ENCODE data around the gene CLEC10A.
"Not testable (repeated sequence)": the region's sequence is repeated elsewhere in the genome, so short reads cannot be mapped to it uniquely, and the experiment has no call there.

The CLEC10A gene

GRCh38 chr17:7108981-7109380 is 28.9 kb upstream of the CLEC10A start:
- DNase-seq (ENCODE audit: insufficient read length, low spot score) (no peak), FAIRE-seq (no peak)

DNA sequence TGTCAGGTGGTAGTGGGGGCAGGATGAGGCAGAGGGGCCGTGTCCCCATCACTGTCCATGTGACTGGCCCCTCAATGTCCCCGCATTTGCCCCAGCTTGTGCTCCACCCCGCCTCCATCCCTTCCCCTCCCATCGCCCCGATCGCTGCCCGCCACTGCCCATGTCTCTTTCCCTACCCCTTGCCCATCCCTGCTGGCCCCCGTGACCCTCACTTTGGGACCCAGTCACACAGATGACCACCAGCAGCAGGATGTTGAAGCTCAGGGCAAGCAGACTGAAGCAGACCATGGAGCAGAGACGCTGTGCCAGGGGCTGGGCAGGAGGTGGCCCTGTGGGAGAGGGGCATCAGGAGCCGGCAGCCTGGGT is 28.5 kb upstream of the CLEC10A start:
- FAIRE-seq, result no peak

DNA sequence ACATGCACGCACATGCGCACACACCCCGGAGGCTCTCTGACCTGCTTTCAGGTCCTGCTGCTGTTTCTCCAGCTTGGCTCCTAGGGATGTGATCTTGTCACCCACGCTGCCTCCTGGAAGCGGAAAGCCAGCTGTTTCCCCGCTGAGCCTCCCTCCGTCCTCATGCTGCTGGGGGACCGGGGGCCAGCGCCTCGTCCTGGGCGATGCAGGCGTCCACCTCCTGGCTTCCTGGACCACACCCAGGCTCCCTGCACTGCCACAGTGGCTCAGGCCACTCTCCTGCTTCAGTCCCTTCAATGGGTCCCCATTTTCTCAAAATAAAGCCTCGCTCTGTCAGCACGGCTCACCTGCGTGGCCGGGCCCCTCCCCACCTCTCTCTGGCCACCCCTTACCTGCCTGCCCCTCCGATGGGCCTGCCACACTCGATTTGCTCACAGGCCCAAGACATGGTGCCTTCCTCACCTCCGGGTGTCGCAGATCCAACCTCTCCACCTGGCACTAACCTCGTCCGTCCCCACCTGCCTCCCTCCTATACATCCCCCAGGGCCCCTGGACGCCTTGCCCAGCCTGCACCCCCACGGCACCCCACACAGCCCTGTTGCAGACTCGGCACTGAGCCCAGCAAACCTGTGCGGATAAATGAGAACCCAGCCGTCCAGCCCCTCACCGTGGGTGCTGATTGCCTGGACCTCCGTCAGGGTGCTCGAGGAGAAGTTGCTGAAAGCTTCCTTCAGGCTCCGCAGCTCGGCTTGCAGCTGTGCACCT is 27.9 kb upstream of the CLEC10A start:
- DNase-seq (ENCODE audit: insufficient read length, low spot score), result no peak
- FAIRE-seq, result no peak

More for the DNA sequence above, 28.5 kb upstream of the CLEC10A start:
- no peak for DNase-seq (ENCODE audit: insufficient read length, low spot score)

DNA sequence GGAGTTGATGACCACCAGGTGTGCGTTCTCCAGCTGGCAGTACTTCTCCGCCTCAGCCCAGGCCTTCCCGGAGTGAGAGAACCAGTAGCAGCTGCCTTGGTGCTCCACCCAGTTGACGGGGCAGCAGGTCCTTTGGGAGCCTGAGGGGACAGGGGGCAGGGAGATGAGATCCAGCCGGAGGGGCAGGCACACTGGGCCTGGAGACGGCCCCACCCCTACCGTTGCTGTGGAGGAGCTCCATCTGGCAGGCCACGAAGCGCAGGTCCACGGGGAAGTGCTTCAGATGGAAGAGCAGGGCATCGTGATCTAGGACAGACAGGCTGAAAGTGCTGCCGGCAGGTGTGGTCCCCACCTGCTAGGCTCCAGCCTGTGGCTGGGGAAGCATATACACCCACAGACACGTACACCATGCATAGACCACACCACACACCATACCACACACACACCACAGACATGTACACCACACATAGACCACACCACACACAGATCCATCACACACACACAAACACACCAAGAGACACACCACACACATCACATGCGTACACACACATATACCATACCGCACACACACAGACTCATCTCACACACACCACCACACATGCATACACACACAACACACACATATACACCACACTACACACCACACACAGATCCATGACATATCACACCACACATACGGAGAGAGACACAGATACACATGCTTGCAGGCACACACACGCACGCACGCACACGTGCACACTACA is 27.1 kb upstream of the CLEC10A start:
- FAIRE-seq (peak; percentile 97), DNase-seq (ENCODE audit: insufficient read length, low spot score) (no peak)

DNA sequence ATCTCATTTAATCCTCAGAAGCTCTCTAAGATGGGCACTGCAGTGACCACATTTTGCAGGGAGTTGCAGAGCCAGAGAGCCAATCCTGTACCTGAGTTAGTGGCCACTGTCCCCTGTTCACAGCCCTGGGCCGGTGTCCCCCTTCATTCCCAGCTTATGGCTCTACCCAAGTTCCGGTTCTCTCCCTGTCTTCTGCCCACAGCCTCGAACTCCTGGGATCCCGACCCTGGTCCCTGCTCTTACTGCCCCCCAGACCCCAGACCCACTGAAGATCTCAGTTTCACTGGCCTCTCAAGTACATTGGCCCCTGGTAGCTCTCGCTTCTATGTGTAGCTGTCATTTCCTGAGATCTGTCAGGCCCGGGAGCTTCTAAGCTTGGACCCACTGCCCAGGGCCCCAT is 22.4 kb upstream of the CLEC10A start:
- FAIRE-seq (no peak), DNase-seq (ENCODE audit: insufficient read length, low spot score) (no peak)

- FAIRE-seq, result no peak
- DNase-seq (ENCODE audit: insufficient read length, low spot score), result no peak
Observed at GRCh38 chr17:7101531-7101930, 21.5 kb upstream of the CLEC10A start.

DNA sequence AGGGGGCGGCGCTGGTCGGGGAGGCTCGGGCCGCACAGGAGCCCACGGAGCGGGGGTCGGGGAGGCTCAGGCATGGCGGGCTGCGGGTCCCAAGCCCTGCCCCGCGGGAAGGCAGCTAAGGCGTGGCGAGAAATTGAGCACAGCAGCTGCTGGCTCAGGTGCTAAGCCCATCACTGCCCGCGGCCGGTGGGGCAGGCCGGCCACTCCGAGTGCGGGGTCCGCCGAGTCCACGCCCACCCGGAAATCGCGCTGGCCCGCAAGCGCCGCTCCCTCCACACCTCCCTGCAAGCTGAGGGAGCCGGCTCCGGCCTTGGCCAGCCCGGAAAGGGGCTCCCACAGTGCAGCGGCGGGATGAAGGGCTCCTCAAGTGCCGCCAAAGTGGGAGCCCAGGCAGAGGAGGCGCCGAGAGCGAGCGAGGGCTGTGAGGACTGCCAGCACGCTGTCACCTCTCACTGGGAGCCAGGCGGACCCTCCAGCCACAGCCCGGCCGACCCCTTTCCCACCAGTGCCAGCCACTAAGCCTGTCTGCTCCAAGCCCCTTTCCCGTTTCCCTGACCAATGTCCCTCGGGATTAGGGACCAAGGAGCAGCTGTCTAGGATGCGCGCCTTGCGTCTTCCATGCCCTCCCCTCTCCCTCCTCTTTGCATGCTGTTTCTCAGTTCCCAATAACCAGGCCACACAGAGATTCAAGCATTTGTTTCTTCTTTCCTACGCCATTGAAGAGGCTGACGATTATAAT is 20.8 kb upstream of the CLEC10A start:
- FAIRE-seq, result not testable (repeated sequence)

GRCh38 chr17:7098802-7099459 is 18.9 kb upstream of the CLEC10A start:
- FAIRE-seq, result no peak
- DNase-seq (ENCODE audit: insufficient read length, low spot score), result no peak

More for the DNA sequence above, 20.8 kb upstream of the CLEC10A start:
- DNase-seq (ENCODE audit: insufficient read length, low spot score), result not testable (repeated sequence)

- FAIRE-seq (no peak), DNase-seq (ENCODE audit: insufficient read length, low spot score) (no peak)
Observed at GRCh38 chr17:7097940-7098339, 17.9 kb upstream of the CLEC10A start.

GRCh38 chr17:7095625-7096024 is 15.6 kb upstream of the CLEC10A start:
- no peak for FAIRE-seq
- no peak for DNase-seq (ENCODE audit: insufficient read length, low spot score)

DNA sequence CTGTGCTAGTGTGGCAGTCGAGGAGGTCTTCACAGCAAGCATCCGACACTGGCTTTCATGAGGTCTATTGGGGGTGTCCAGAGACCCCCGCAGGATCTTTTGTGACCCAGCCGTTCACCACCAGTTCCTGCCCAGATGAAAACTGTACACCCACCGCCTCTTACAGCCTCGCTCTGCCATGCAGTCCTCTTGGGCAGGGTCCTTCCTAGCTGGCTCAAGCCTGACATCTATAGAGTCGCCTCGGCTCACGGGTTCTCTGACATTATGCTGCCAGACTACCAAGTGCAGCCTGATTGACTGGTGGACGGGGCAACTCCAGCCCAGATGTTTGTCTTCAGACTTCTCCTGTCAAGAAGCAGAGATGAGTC is 14.6 kb upstream of the CLEC10A start:
- no peak for DNase-seq (ENCODE audit: insufficient read length, low spot score)
- FAIRE-seq, result no peak

DNA sequence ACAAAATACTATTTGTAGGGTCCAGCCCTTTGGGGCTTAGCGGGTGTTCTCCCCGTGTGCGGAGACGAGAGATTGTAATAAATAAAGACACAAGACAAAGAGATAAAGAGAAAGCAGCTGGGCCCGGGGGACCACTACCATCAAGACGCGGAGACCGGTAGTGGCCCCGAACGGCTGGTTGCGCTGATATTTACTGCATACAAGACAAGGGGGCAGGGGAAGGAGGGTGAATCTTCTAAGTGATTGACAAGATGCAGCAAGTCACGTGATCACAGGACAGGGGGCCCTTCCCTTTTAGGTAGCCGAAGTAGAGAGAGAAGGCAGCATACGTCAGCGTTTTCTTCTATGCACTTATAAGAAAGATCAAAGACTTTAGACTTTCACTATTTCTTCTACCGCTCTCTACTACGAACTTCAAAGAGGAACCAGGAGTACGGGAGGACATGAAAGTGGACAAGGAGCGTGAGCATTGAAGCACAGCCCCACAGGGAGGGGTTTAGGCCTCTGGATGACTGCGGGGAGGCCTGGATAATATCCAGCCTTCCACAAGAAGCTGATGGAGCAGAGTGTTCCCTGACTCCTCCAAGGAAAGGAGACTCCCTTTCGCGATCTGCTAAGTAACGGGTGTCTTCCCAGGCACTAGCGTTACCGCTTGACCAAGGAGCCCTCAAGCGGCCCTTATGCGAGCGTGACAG is 11.4 kb upstream of the CLEC10A start:
- FAIRE-seq; DNase-seq (ENCODE audit: insufficient read length, low spot score): not testable (repeated sequence)

- DNase-seq (ENCODE audit: insufficient read length, low spot score); FAIRE-seq: not testable (repeated sequence)
Observed at GRCh38 chr17:7089570-7089969, 9.5 kb upstream of the CLEC10A start.

- not testable (repeated sequence) for DNase-seq (ENCODE audit: insufficient read length, low spot score); FAIRE-seq
Observed at GRCh38 chr17:7088442-7088841, 8.4 kb upstream of the CLEC10A start.

- DNase-seq (ENCODE audit: insufficient read length, low spot score), result no peak
- no peak for FAIRE-seq
Observed at GRCh38 chr17:7084088-7084487, 4.0 kb upstream of the CLEC10A start.

- DNase-seq (ENCODE audit: insufficient read length, low spot score) (no peak), FAIRE-seq (no peak)
Observed at GRCh38 chr17:7083592-7083991, 3.5 kb upstream of the CLEC10A start.

DNA sequence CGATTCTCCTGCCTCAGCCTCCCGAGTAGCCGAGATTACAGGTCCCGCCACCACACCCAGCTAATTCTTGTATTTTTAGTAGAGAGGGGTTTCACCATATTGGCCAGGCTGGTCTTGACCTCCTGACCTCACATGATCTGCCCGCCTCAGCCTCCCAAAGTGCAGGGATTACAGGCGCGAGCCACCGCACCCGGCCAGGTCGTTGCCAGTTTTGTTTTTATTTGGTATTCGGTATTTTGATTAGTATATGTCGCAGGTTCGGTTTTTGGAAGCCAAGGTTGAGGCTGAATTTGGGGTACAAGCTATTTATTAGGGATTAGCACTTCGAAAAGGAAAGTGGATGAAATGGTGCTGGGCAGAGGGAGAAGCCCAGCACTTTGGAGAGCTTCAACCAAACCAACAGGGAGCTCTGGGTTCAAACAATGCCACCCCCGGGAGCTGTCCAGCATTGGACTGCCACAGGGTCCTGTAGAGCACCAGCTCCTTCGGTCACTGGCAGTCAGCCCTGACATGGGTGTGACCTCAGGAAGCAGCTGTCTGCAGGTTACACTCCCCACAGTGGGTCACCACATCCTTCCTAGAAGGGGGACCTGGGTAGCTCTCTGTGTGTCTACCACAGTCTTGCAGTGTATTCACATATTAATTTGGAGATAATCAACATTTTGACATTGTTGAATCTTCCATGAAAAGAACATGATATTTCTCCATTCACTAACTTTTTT is 1.5 kb upstream of the CLEC10A start:
- DNase-seq (ENCODE audit: insufficient read length, low spot score) (no peak), FAIRE-seq (no peak)

GRCh38 chr17:7080456-7081041 is 498 bp upstream of the CLEC10A start:
- FAIRE-seq, result no peak
- no peak for DNase-seq (ENCODE audit: insufficient read length, low spot score)

DNA sequence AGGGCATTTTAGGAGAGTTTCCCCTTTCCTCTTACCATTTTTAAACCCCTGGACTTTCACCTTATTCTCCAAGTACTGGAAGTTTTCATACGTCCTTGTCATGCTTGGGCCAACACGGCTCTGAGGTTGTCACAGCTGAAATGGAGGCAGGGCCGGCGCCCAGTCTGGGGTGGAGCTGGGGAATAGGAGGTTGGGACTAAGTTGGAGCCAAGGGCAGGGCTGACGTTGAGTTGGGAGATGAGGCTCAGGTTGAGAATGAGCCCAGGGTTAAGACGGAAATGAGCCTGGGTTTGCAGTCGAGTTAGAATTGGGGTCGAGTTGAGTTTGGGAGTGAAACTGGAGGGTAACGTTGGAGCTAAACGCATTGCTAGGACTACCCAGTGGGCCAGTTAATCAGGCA is 1.3 kb downstream of the CLEC10A start:
- no peak for FAIRE-seq
- no peak for DNase-seq (ENCODE audit: insufficient read length, low spot score)

Measured in HTR-8/SVneo (cell line).